Upper lobe of right lung (tissue), 1 donor: Measurements from ENCODE around the gene BACH2. TPM values are rescaled to one million over a fixed set of nuclear protein-coding genes. Genes with fewer than 3 reads are reported as not detected.
A peak's percentile ranks its signal among the peaks of the same experiment; 100 is the strongest.

Experiments used
- ATAC-seq: fragments of 200-7000 bp; cut with Tn5 transposase; one replicate; pipeline ENCODE4 v1.9.1; 2020; ENCODE audit warnings: mild to moderate bottlenecking, moderate library complexity
- DNase-seq: peaks from one replicate; pipeline ENCODE4 v3.0.0-alpha.2; 2020
- H3K27ac ChIP-seq: fragments of 200-600 bp; one replicate; pipeline ENCODE4 v1.8.0; 2022
- H3K27me3 ChIP-seq: fragments of 200-600 bp; one replicate; pipeline ENCODE4 v1.8.0; 2022; ENCODE audit warnings: mild to moderate bottlenecking
- H3K36me3 ChIP-seq: fragments of 200-600 bp; one replicate; pipeline ENCODE4 v1.8.0; 2022
- H3K4me1 ChIP-seq: fragments of 200-600 bp; one replicate; pipeline ENCODE4 v1.8.0; 2022
- H3K4me3 ChIP-seq: fragments of 200-600 bp; one replicate; pipeline ENCODE4 v1.8.0; 2022; ENCODE audit warnings: mild to moderate bottlenecking
- H3K9me3 ChIP-seq: fragments of 200-600 bp; one replicate; pipeline ENCODE4 v1.8.0; 2022
- CTCF ChIP-seq: fragments of 200-600 bp; IDR thresholded peaks from one replicate; pipeline ENCODE4 v1.8.0; 2022; ENCODE audit warnings: antibody characterized with exemption
- intact Hi-C: fragments of 100-400 bp; cut with DNase I; formaldehyde crosslinking; loops from one replicate; pipeline ENCODE4 v1.11.0; 2022
- total RNA-seq: library from RNA; stranded (reverse); fragmentation: NEBNext Ultra II Directional; extraction: Animal tissue kit (Norgen Biotek cat#: 25700); gene quantifications from one replicate; pipeline ENCODE4 v1.2.1, GENCODE V29; 2021
- donor health status: DM: no; HTN: yes; CAD: no; lungs with severe emphysema.

The BACH2 gene
- total RNA-seq, 1 donor from 2014 or later: 4.9 TPM

- Histone ChIP-seq H3K27ac (no peak overlapping the region), H3K27me3 (no peaks in the 10 kb centered on the region), H3K9me3 (no peaks in the 10 kb centered on the region), H3K4me3 (no peak overlapping the region), H3K4me1 (no peaks in the 10 kb centered on the region), H3K36me3 (no peaks in the 10 kb centered on the region)
- intact Hi-C loops: no loop called here
- DNase-seq: no peak
- ATAC-seq: no peak
- TF ChIP-seq CTCF: no peak
Observed at GRCh38 chr6:90151576-90152422, 144.8 kb downstream of the BACH2 start.

GRCh38 chr6:90149280-90149679 is 147.4 kb downstream of the BACH2 start:
- ATAC-seq (no peak), DNase-seq (no peak)
- TF ChIP-seq CTCF: no peak
- Histone ChIP-seq H3K27me3 (no peaks in the 10 kb centered on the region), H3K4me1 (no peaks in the 10 kb centered on the region), H3K36me3 (no peaks in the 10 kb centered on the region), H3K27ac (no peak overlapping the region), H3K4me3 (no peak overlapping the region), H3K9me3 (no peaks in the 10 kb centered on the region)
- intact Hi-C loops: no loop called here

- intact Hi-C loops: no loop called here
- no peak overlapping the region for H3K4me3 ChIP-seq
- DNase-seq (no peak), ATAC-seq (no peak)
- H3K27ac ChIP-seq: no peak overlapping the region
- no peaks in the 10 kb centered on the region for H3K36me3 ChIP-seq
- H3K27me3 ChIP-seq: no peaks in the 10 kb centered on the region
- H3K9me3 ChIP-seq: no peaks in the 10 kb centered on the region
- no peaks in the 10 kb centered on the region for H3K4me1 ChIP-seq
- TF ChIP-seq CTCF: no peak
Observed at GRCh38 chr6:90148867-90149266, 147.8 kb downstream of the BACH2 start.

- no peak overlapping the region for H3K4me3 ChIP-seq
- no peaks in the 10 kb centered on the region for H3K9me3 ChIP-seq
- no peaks in the 10 kb centered on the region for H3K4me1 ChIP-seq
- DNase-seq (no peak), ATAC-seq (peak; percentile 47)
- intact Hi-C loops: no loop called here
- no peak overlapping the region for H3K27ac ChIP-seq
- no peaks in the 10 kb centered on the region for H3K36me3 ChIP-seq
- H3K27me3 ChIP-seq: no peaks in the 10 kb centered on the region
- no peak for TF ChIP-seq CTCF
Observed at GRCh38 chr6:90146921-90147649, 149.6 kb downstream of the BACH2 start.

GRCh38 chr6:90146024-90146423 is 150.6 kb downstream of the BACH2 start:
- H3K27me3 ChIP-seq: no peaks in the 10 kb centered on the region
- TF ChIP-seq CTCF: no peak
- H3K36me3 ChIP-seq: no peaks in the 10 kb centered on the region
- H3K27ac ChIP-seq: no peak overlapping the region
- H3K4me3 ChIP-seq: no peak overlapping the region
- DNase-seq (no peak), ATAC-seq (no peak)
- intact Hi-C loops: no loop called here
- no peaks in the 10 kb centered on the region for H3K9me3 ChIP-seq
- H3K4me1 ChIP-seq: no peaks in the 10 kb centered on the region
